CD4-positive, alpha-beta T cell treated with Interleukin-2 at 100 ng/mL for 4 hours (primary cell): Measurements from ENCODE around the gene SPRR2E.
"Not testable (repeated sequence)": the region's sequence is repeated elsewhere in the genome, so short reads cannot be mapped to it uniquely, and the experiment has no call there.

ENCODE experiments used
- DNase-seq: peaks from one replicate; pipeline ENCODE4 v3.0.0-alpha.2; 2020; ENCODE audit warnings: low spot score

SPRR2E gene

GRCh38 chr1:153058826-153059784 is 35.2 kb downstream of the SPRR2E start:
- DNase-seq = no peak

- no peak for DNase-seq
These were observed 36.2 kb downstream of the SPRR2E start for GRCh38 chr1:153058154-153058553.

GRCh38 chr1:153057375-153057774 is 37.0 kb downstream of the SPRR2E start, which contains the start of gene SPRR2A:
TSS of gene SPRR2A (minus strand) at chr1:153057512. CDS start at chr1:153056735, 777 bp downstream.
- no peak for DNase-seq

- not testable (repeated sequence) for DNase-seq
These were observed 38.2 kb downstream of the SPRR2E start for GRCh38 chr1:153056111-153056510.

GRCh38 chr1:153049211-153049610 is 45.1 kb downstream of the SPRR2E start:
- DNase-seq = no peak
